Endothelial cell (in vitro differentiated cells): Measurements from ENCODE around the gene CTNNA2. TPM values are rescaled to one million over a fixed set of nuclear protein-coding genes. Genes with fewer than 3 reads are reported as not detected.

ENCODE experiments used
- DNase-seq: peaks from one replicate; pipeline ENCODE4 v3.0.0; 2021; ENCODE audit warnings: low spot score
- H3K27ac Mint-ChIP-seq: one replicate; pipeline ENCODE4 v1.8.0; 2021; ENCODE audit warnings: mixed read lengths, inconsistent platforms; ENCODE audit not compliant: unreplicated experiment
- H3K27me3 Mint-ChIP-seq: one replicate; pipeline ENCODE4 v1.8.0; 2021; ENCODE audit warnings: mild to moderate bottlenecking, moderate library complexity, mixed read lengths, inconsistent platforms; ENCODE audit not compliant: unreplicated experiment
- H3K36me3 Mint-ChIP-seq: one replicate; pipeline ENCODE4 v1.8.0; 2021; ENCODE audit warnings: mild to moderate bottlenecking, low read depth, mixed read lengths, inconsistent platforms; ENCODE audit not compliant: unreplicated experiment
- H3K4me1 Mint-ChIP-seq: one replicate; pipeline ENCODE4 v1.8.0; 2021; ENCODE audit warnings: mild to moderate bottlenecking, mixed read lengths, inconsistent platforms; ENCODE audit not compliant: unreplicated experiment
- H3K4me3 Mint-ChIP-seq: one replicate; pipeline ENCODE4 v1.8.0; 2021; ENCODE audit warnings: mild to moderate bottlenecking, mixed read lengths, inconsistent platforms; ENCODE audit not compliant: unreplicated experiment
- H3K9me3 Mint-ChIP-seq: one replicate; pipeline ENCODE4 v1.8.0; 2021; ENCODE audit warnings: mixed read lengths, inconsistent platforms; ENCODE audit not compliant: unreplicated experiment
- total RNA-seq: library from RNA; stranded (reverse); fragmentation: NEBNext Ultra II Directional; extraction: Animal tissue kit (Norgen Biotek cat#: 25700); gene quantifications from one replicate; pipeline ENCODE4 v1.2.1, GENCODE V29; 2021; ENCODE audit not compliant: unreplicated experiment
- TF ChIP-seq, protein P1 (sequence below): fragments of 200-600 bp; sonication (generic); IDR thresholded peaks from one replicate; pipeline ENCODE4 v1.5.0; 2021; ENCODE audit warnings: antibody characterized with exemption; ENCODE audit not compliant: unreplicated experiment

CTNNA2 gene
- total RNA-seq, 1 donor from 2014 or later = 4.7 TPM

GRCh38 chr2:79960519-79960918, 447.7 kb downstream of the CTNNA2 start:
- Mint-ChIP-seq H3K9me3 (no peaks in the 10 kb centered on the region), H3K27ac (no peak overlapping the region), H3K4me3 (no peak overlapping the region), H3K27me3 (no peaks in the 10 kb centered on the region), H3K4me1 (peaks cover 9% of the 10 kb centered on the region), H3K36me3 (no peaks in the 10 kb centered on the region)
- no peak for DNase-seq
- TF ChIP-seq, protein P1, sequence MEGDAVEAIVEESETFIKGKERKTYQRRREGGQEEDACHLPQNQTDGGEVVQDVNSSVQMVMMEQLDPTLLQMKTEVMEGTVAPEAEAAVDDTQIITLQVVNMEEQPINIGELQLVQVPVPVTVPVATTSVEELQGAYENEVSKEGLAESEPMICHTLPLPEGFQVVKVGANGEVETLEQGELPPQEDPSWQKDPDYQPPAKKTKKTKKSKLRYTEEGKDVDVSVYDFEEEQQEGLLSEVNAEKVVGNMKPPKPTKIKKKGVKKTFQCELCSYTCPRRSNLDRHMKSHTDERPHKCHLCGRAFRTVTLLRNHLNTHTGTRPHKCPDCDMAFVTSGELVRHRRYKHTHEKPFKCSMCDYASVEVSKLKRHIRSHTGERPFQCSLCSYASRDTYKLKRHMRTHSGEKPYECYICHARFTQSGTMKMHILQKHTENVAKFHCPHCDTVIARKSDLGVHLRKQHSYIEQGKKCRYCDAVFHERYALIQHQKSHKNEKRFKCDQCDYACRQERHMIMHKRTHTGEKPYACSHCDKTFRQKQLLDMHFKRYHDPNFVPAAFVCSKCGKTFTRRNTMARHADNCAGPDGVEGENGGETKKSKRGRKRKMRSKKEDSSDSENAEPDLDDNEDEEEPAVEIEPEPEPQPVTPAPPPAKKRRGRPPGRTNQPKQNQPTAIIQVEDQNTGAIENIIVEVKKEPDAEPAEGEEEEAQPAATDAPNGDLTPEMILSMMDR = no peak

DNA sequence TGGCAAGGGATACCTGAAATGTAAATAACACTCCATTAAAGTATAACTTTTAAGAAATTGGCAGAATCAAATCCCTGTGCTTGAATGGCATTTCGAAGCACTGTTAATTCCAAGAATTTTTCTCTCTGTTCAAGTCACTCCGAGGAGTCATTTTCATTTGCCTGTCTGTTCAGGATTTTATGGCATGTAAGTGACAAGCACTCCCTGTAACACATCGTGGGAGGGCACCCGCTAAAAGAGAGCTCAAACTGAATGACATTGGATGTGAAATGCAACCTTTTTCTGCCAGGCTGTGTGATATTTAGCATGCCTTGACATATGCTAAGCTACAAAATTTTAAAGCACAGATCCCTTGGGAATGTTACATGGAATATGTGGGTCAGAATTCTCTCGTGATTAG, 452.1 kb downstream of the CTNNA2 start:
- Mint-ChIP-seq H3K36me3 (no peaks in the 10 kb centered on the region), H3K27me3 (peaks cover 6% of the 10 kb centered on the region), H3K4me1 (peaks cover 14% of the 10 kb centered on the region), H3K4me3 (no peak overlapping the region), H3K9me3 (no peaks in the 10 kb centered on the region), H3K27ac (no peak overlapping the region)
- no peak for DNase-seq
- TF ChIP-seq, protein P1 = no peak

GRCh38 chr2:79966369-79966768, 453.5 kb downstream of the CTNNA2 start:
- Mint-ChIP-seq H3K27me3 (peaks cover 6% of the 10 kb centered on the region), H3K27ac (no peak overlapping the region), H3K36me3 (no peaks in the 10 kb centered on the region), H3K9me3 (no peaks in the 10 kb centered on the region), H3K4me1 (peaks cover 14% of the 10 kb centered on the region), H3K4me3 (no peak overlapping the region)
- no peak for DNase-seq
- TF ChIP-seq, protein P1 = no peak

GRCh38 chr2:79966882-79967281, 454.0 kb downstream of the CTNNA2 start:
- DNase-seq = no peak
- Mint-ChIP-seq H3K9me3 (no peaks in the 10 kb centered on the region), H3K27me3 (peaks cover 6% of the 10 kb centered on the region), H3K4me1 (peaks cover 17% of the 10 kb centered on the region), H3K36me3 (no peaks in the 10 kb centered on the region), H3K4me3 (no peak overlapping the region), H3K27ac (no peak overlapping the region)
- TF ChIP-seq, protein P1 = no peak

- Mint-ChIP-seq H3K27me3 (peaks cover 2% of the 10 kb centered on the region), H3K9me3 (no peaks in the 10 kb centered on the region), H3K36me3 (no peaks in the 10 kb centered on the region), H3K4me3 (no peak overlapping the region), H3K27ac (peak overlapping the region; percentile 68), H3K4me1 (peaks cover 24% of the 10 kb centered on the region)
- DNase-seq = peak; percentile 9
- TF ChIP-seq, protein P1 = no peak
These were observed 459.0 kb downstream of the CTNNA2 start for GRCh38 chr2:79971807-79972206.
